Endothelial cell (in vitro differentiated cells): Measurements from ENCODE around the gene CDK6. TPM values are rescaled to one million over a fixed set of nuclear protein-coding genes. Genes with fewer than 3 reads are reported as not detected.
A peak's percentile ranks its signal among the peaks of the same experiment; 100 is the strongest.

Experiments used
- DNase-seq: peaks from one replicate; pipeline ENCODE4 v3.0.0; 2021; ENCODE audit warnings: low spot score
- H3K27ac Mint-ChIP-seq: one replicate; pipeline ENCODE4 v1.8.0; 2021; ENCODE audit warnings: mixed read lengths, inconsistent platforms; ENCODE audit not compliant: unreplicated experiment
- H3K27me3 Mint-ChIP-seq: one replicate; pipeline ENCODE4 v1.8.0; 2021; ENCODE audit warnings: mild to moderate bottlenecking, moderate library complexity, mixed read lengths, inconsistent platforms; ENCODE audit not compliant: unreplicated experiment
- H3K36me3 Mint-ChIP-seq: one replicate; pipeline ENCODE4 v1.8.0; 2021; ENCODE audit warnings: mild to moderate bottlenecking, low read depth, mixed read lengths, inconsistent platforms; ENCODE audit not compliant: unreplicated experiment
- H3K4me1 Mint-ChIP-seq: one replicate; pipeline ENCODE4 v1.8.0; 2021; ENCODE audit warnings: mild to moderate bottlenecking, mixed read lengths, inconsistent platforms; ENCODE audit not compliant: unreplicated experiment
- H3K4me3 Mint-ChIP-seq: one replicate; pipeline ENCODE4 v1.8.0; 2021; ENCODE audit warnings: mild to moderate bottlenecking, mixed read lengths, inconsistent platforms; ENCODE audit not compliant: unreplicated experiment
- H3K9me3 Mint-ChIP-seq: one replicate; pipeline ENCODE4 v1.8.0; 2021; ENCODE audit warnings: mixed read lengths, inconsistent platforms; ENCODE audit not compliant: unreplicated experiment
- CTCF ChIP-seq: fragments of 200-600 bp; sonication (generic); IDR thresholded peaks from one replicate; pipeline ENCODE4 v1.5.0; 2021; ENCODE audit warnings: antibody characterized with exemption; ENCODE audit not compliant: unreplicated experiment
- total RNA-seq: library from RNA; stranded (reverse); fragmentation: NEBNext Ultra II Directional; extraction: Animal tissue kit (Norgen Biotek cat#: 25700); gene quantifications from one replicate; pipeline ENCODE4 v1.2.1, GENCODE V29; 2021; ENCODE audit not compliant: unreplicated experiment

Gene CDK6
- total RNA-seq, 1 donor from 2014 or later, result 32.6 TPM

DNA sequence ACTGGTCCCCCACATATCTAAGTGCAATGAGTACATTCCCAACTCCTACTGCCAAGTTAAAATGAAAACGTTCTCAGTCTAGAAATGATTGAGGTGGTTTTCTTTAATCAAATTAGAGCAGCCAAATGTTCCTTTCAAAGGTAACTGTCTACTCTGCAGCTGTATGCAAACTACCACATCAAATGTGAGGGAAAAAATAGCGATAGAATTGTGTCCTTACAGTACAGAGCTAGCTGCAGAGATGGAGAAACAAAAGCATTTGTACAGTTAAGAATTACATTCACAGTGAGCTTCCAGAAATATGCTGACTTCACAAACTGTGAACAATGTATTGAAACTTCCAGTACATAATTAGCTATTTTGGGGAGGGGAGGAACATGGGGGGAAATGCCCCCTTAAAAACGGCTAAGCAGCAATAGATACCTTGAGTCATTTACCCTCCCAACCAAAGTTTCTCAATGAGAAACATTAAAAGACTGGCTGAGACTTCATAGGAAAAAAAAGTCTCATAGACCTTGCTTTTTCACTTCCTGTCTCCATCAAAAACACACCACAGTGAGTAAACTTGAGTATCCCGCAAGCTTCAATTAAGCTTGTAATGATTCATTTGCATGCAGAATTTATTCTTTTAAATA lies 22.9 kb downstream of the CDK6 start:
- DNase-seq, result no peak
- TF ChIP-seq CTCF, result no peak
- no peaks in the 10 kb centered on the region for H3K27me3 Mint-ChIP-seq
- no peak overlapping the region for H3K4me3 Mint-ChIP-seq
- no peak overlapping the region for H3K27ac Mint-ChIP-seq
- peaks cover 9% of the 10 kb centered on the region for H3K36me3 Mint-ChIP-seq
- peaks cover 14% of the 10 kb centered on the region for H3K4me1 Mint-ChIP-seq
- H3K9me3 Mint-ChIP-seq, result peaks cover 6% of the 10 kb centered on the region

- H3K9me3 Mint-ChIP-seq, result peaks cover 6% of the 10 kb centered on the region
These were observed 25.2 kb downstream of the CDK6 start for GRCh38 chr7:92811158-92811557.

GRCh38 chr7:92809760-92810573 lies 26.4 kb downstream of the CDK6 start:
- Mint-ChIP-seq H3K36me3 (no peaks in the 10 kb centered on the region), H3K9me3 (no peaks in the 10 kb centered on the region), H3K4me3 (no peak overlapping the region), H3K4me1 (peaks cover 14% of the 10 kb centered on the region), H3K27me3 (no peaks in the 10 kb centered on the region), H3K27ac (peak overlapping the region; percentile 65)
- TF ChIP-seq CTCF, result no peak
- DNase-seq, result peak; percentile 24

More at GRCh38 chr7:92811158-92811557, 25.2 kb downstream of the CDK6 start:
- peaks cover 14% of the 10 kb centered on the region for H3K4me1 Mint-ChIP-seq
- no peak overlapping the region for H3K27ac Mint-ChIP-seq
- DNase-seq, result no peak
- no peaks in the 10 kb centered on the region for H3K27me3 Mint-ChIP-seq
- TF ChIP-seq CTCF, result no peak
- peaks cover 9% of the 10 kb centered on the region for H3K36me3 Mint-ChIP-seq
- H3K4me3 Mint-ChIP-seq, result no peak overlapping the region

GRCh38 chr7:92809397-92809759 lies 27.0 kb downstream of the CDK6 start:
- Mint-ChIP-seq H3K36me3 (no peaks in the 10 kb centered on the region), H3K4me1 (peaks cover 14% of the 10 kb centered on the region), H3K27ac (peak overlapping the region; percentile 65), H3K9me3 (no peaks in the 10 kb centered on the region), H3K4me3 (no peak overlapping the region), H3K27me3 (no peaks in the 10 kb centered on the region)
- no peak for DNase-seq
- TF ChIP-seq CTCF, result no peak

- Mint-ChIP-seq H3K27me3 (no peaks in the 10 kb centered on the region), H3K9me3 (no peaks in the 10 kb centered on the region), H3K36me3 (no peaks in the 10 kb centered on the region), H3K4me3 (no peak overlapping the region), H3K27ac (no peak overlapping the region), H3K4me1 (peaks cover 12% of the 10 kb centered on the region)
- no peak for TF ChIP-seq CTCF
- no peak for DNase-seq
These were observed 27.7 kb downstream of the CDK6 start for GRCh38 chr7:92808635-92809034.
